K562 (cell line): ENCODE measurements around the gene STK24. TPM values are rescaled to one million over a fixed set of nuclear protein-coding genes. Genes with fewer than 3 reads are reported as not detected.

Experiments
- ATAC-seq: fragments of 200-7000 bp; cut with Tn5 transposase; 3 replicates; pipeline ENCODE4 v1.9.1; 2020; ENCODE audit warnings: moderate library complexity
- BruUV-seq: library from RNA; stranded (reverse); fragments of 400-500 nt; replicated peaks from 2 replicates; lab custom pipeline; 2021; lab: Mats Ljungman, UMichigan
- CTCF ChIA-PET: fragments of 300-600 bp; formaldehyde crosslinking; extraction: SDS; loops from one replicate; lab custom pipeline; 2021; ENCODE audit warnings: low intra/inter-chr PET ratio; lab: Yijun Ruan, JAX
- POLR2A ChIA-PET: fragments of 300-600, 350-650 bp; sonication (Branson Sonifier 250); formaldehyde crosslinking; extraction: SDS; loops from one replicate; lab custom pipeline; 2021; ENCODE audit warnings: antibody characterized with exemption, inconsistent platforms; lab: Yijun Ruan, JAX
- DNase-seq, 4 experiments: peaks; one replicate each; pipeline versions ENCODE4 v3.0.0 to v3.0.0-alpha.2; 2011 to 2018; ENCODE audit warnings: low spot score in 3 of 4, mixed read lengths in 3 of 4; ENCODE audit errors: extremely low read depth in 1 of 4
- FAIRE-seq: peaks from 2 replicates; lab custom pipeline; 2011; peaks lifted over from hg19 to GRCh38; lab: Jason Lieb, UNC
- H2AFZ ChIP-seq: 2 replicates; pipeline ENCODE4 v1.6.0; 2011; ENCODE audit warnings: low read depth, low read length, control low read depth, inconsistent platforms
- H3K27ac ChIP-seq: fragments of 200-600 bp; 3 replicates; pipeline ENCODE4 v1.8.0; 2011; ENCODE audit warnings: low read depth, mild to moderate bottlenecking, control low read depth, inconsistent platforms, low read length, moderate library complexity, mixed read lengths; ENCODE audit errors: extremely low read depth
- H3K27me3 ChIP-seq, 2 experiments: fragments of 300-600 bp in 1 of 2; 2 replicates in 1 of 2; 3 replicates in 1 of 2; pipeline versions ENCODE4 v1.6.0 to v1.8.0; 2011; ENCODE audit warnings: inconsistent platforms in 2 of 2, low read length in 2 of 2, mild to moderate bottlenecking in 1 of 2, mixed read lengths in 1 of 2, moderate library complexity in 1 of 2; ENCODE audit not compliant: control insufficient read depth in 2 of 2, insufficient read depth in 2 of 2
- H3K36me3 ChIP-seq: fragments of 300-600 bp; 3 replicates; pipeline ENCODE4 v1.8.0; 2011; ENCODE audit warnings: mild to moderate bottlenecking, low read length, inconsistent platforms; ENCODE audit not compliant: control insufficient read depth, insufficient read depth
- H3K4me1 ChIP-seq, 2 experiments: fragments of 200-600 bp in 1 of 2; replicated peaks in 1 of 2; 2 replicates in 1 of 2; 3 replicates in 1 of 2; pipeline versions ENCODE4 v1.5.1 to v1.8.0; 2011; ENCODE audit warnings: inconsistent platforms in 2 of 2, low read length in 2 of 2, mild to moderate bottlenecking in 1 of 2, mixed read lengths in 1 of 2, moderate library complexity in 1 of 2; ENCODE audit not compliant: control insufficient read depth in 2 of 2, insufficient read depth in 2 of 2
- H3K4me2 ChIP-seq: 2 replicates; pipeline ENCODE4 v1.6.1; 2011; ENCODE audit warnings: low read length, control low read depth, inconsistent platforms, mixed read lengths; ENCODE audit not compliant: insufficient read depth
- H3K4me3 ChIP-seq: fragments of 200-600 bp; sonication (generic), shearing (Covaris generic); 2 replicates; pipeline ENCODE4 v1.5.1; 2016; ENCODE audit warnings: control low read depth, inconsistent platforms
- H3K79me2 ChIP-seq: fragments of 200-600 bp; 3 replicates; pipeline ENCODE4 v1.8.0; 2011; ENCODE audit warnings: low read length, inconsistent platforms; ENCODE audit not compliant: control insufficient read depth, insufficient read depth
- H3K9ac ChIP-seq, 2 experiments: 2 replicates each; pipeline versions ENCODE4 v1.6.0 to v1.6.1; 2011; ENCODE audit warnings: low read depth in 2 of 2, low read length in 2 of 2, control low read depth in 1 of 2, inconsistent platforms in 1 of 2, mild to moderate bottlenecking in 1 of 2, mixed read lengths in 1 of 2; ENCODE audit not compliant: insufficient read depth in 1 of 2
- H3K9me1 ChIP-seq: one replicate; pipeline ENCODE4 v1.6.0; 2011; ENCODE audit warnings: inconsistent platforms, mild to moderate bottlenecking, low read length, moderate library complexity; ENCODE audit not compliant: control insufficient read depth, insufficient read depth
- H3K9me3 ChIP-seq: replicated peaks from 2 replicates; pipeline ENCODE4 v1.5.1; 2011; ENCODE audit warnings: low read depth, low read length, inconsistent platforms; ENCODE audit not compliant: control insufficient read depth, insufficient read depth
- H4K20me1 ChIP-seq: replicated peaks from 2 replicates; pipeline ENCODE4 v1.6.1; 2011; ENCODE audit warnings: low read length, inconsistent platforms, mixed read lengths; ENCODE audit not compliant: control insufficient read depth, insufficient read depth
- YY1 ChIP-seq, 3 experiments: IDR thresholded peaks; 2 replicates each; pipeline ENCODE4 v1.6.1; 2011; ENCODE audit warnings: low read length in 2 of 3, mild to moderate bottlenecking in 2 of 3, moderate library complexity in 2 of 3, borderline replicate concordance in 1 of 3, control low read depth in 1 of 3, low read depth in 1 of 3; ENCODE audit not compliant: insufficient read depth in 3 of 3, insufficient replicate concordance in 2 of 3, control insufficient read depth in 1 of 3, insufficient read length in 1 of 3; ENCODE audit errors: extremely low read depth in 1 of 3
- ZNF347 ChIP-seq: fragments of 450-650 bp; formaldehyde crosslinking; IDR thresholded peaks from 2 replicates; pipeline ENCODE4 v1.4.0; 2020; ENCODE audit warnings: low read depth, mild to moderate bottlenecking, moderate library complexity
- WGBS: fragments of 100-300 bp; shearing (Covaris generic); methylation state at CpG from one replicate; pipeline ENCODE4 v1.1.6; 2016; ENCODE audit warnings: low coverage, mixed read lengths; ENCODE audit not compliant: insufficient coverage; ENCODE audit errors: missing lambda C conversion rate; 5-methylcytosine and 5-hydroxymethylcytosine counted together
- in situ Hi-C: fragments of 300-500 bp; cut with MboI; formaldehyde crosslinking; loops from 4 replicates; pipeline ENCODE4 v1.15.0; 2018; ENCODE audit warnings: inconsistent platforms, mixed read lengths
- intact Hi-C: fragments of 100-400 bp; cut with micrococcal nuclease; formaldehyde crosslinking; loops from 2 replicates; pipeline ENCODE4 v1.14.2; 2022
- polyA plus RNA-seq, 8 experiments: library from polyadenylated mRNA; depleted of rRNA in 4 of 8; stranded (reverse) in 5 of 8; unstranded in 3 of 8; fragments of >200 nt; fragmentation: Nextera tagmentation in 2 of 8; fragmentation: Illumina TruSeq in 1 of 8; extraction: Ambion mirVana in 2 of 8; extraction: Trizol in 1 of 8; gene quantifications; 2 replicates each; pipeline versions ENCODE4 v1.2.1 to v1.2.3, GENCODE V29; 2011 to 2014; ENCODE audit warnings: inconsistent platforms in 1 of 8, missing spikeins in 1 of 8
- total RNA-seq, 7 experiments: library from RNA; depleted of rRNA in 6 of 7; stranded (reverse); fragments of >200 nt in 6 of 7; fragmentation: Illumina TruSeq in 2 of 7; extraction: Trizol in 2 of 7; gene quantifications; 2 replicates each; pipeline versions ENCODE4 v1.2.1 to v1.2.3, GENCODE V29; 2011 to 2021; ENCODE audit warnings: low replicate concordance in 1 of 7

STK24 gene
- total and polyA plus RNA-seq, 9 of the 15 experiments (the other 6 are each of a cell fraction or from before 2014, with no cell fraction given) = 3.8 to 78.4 (median 28.2) TPM

DNA sequence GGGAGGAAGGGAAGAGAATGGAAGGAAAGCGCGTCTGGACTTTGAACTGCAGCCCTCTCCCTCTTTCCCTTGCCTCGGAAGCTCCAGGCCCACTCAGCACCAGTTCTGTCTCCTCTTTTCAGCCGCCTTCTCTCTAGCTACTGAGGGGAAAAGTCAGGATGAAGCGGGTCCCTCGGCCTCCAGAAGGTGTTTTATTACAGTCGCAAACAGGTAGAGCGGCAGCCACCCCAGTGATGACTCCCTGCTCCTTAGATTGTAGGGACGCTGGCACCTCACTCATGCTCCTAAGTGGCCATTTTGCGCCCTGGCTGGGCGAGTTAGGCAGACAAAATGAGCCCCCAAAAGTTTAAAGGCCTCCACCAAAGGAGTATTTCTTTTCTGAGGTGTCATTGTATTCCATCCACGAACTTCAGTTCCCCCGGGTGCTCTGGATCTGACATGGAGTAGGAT, 954 bp upstream of the STK24 start:
- Histone ChIP-seq H4K20me1 (peaks cover 17% of the 10 kb centered on the region), H3K9me3 (no peaks in the 10 kb centered on the region), H3K9me1 (no peaks in the 10 kb centered on the region), H3K9ac (peak overlapping the region; percentile 90 to 91), H3K79me2 (peaks cover 37% of the 10 kb centered on the region), H3K4me3 (peak overlapping the region; percentile 56), H3K4me1 (peaks cover 12 to 14% of the 10 kb centered on the region in 2 experiments; a peak in 4 of 5 replicates), H3K36me3 (no peaks in the 10 kb centered on the region; the same call in 2 of the 3 replicates), H3K27me3 (no peaks in the 10 kb centered on the region), H3K4me2 (peak overlapping the region; percentile 86), H3K27ac (peak overlapping the region; percentile 82), H2AFZ (peak overlapping the region; percentile 86)
- no peak for FAIRE-seq
- intact Hi-C loops = no loop called here
- BruUV-seq = TSS peak; percentile 82
- TF ChIP-seq ZNF347 (CRISPR knock-in tag) (no peak), YY1 (IDR thresholded peaks at IDR 0.05; ENCODE audit: borderline replicate concordance in 1 of 3, control insufficient read depth in 1 of 3, extremely low read depth in 1 of 3, insufficient read depth in 3 of 3, insufficient read length in 1 of 3, insufficient replicate concordance in 2 of 3, low read depth in 1 of 3, low read length in 2 of 3) (peak in 1 of 3 experiments; percentile 58)
- ATAC-seq = no peak
- 51% methylated on average over 9 of the region's 13 CpGs for WGBS
- in situ Hi-C loops = no loop called here
- no peak for DNase-seq
- CTCF ChIA-PET = no interaction called here
- POLR2A ChIA-PET = interaction anchor here (1.1 kb wide), 1 partner anchor 9 kb away, joined by 4 read pairs; no protein-coding TSS in a partner anchor
